IPS DF 6.9 (cell line): ENCODE measurements around the gene TTC22.

ENCODE experiments used
- DNase-seq: peaks from one replicate; pipeline ENCODE4 v3.0.0-alpha.2; 2013; ENCODE audit warnings: low read depth, low spot score
- H3K27ac ChIP-seq: one replicate; pipeline ENCODE4 v1.5.1; 2013; ENCODE audit warnings: low read length, control low read depth
- H3K27me3 ChIP-seq: 2 replicates; pipeline ENCODE4 v1.6.1; 2013; ENCODE audit warnings: mild to moderate bottlenecking, low read length; ENCODE audit not compliant: control insufficient read depth, insufficient read depth
- H3K36me3 ChIP-seq: 2 replicates; pipeline ENCODE4 v1.6.1; 2013; ENCODE audit warnings: low read length; ENCODE audit not compliant: control insufficient read depth, insufficient read depth
- H3K4me1 ChIP-seq: 2 replicates; pipeline ENCODE4 v1.6.1; 2013; ENCODE audit warnings: low read length; ENCODE audit not compliant: control insufficient read depth, insufficient read depth
- H3K4me3 ChIP-seq: 2 replicates; pipeline ENCODE4 v1.5.1; 2013; ENCODE audit warnings: mild to moderate bottlenecking, low read length
- H3K9me3 ChIP-seq: 2 replicates; pipeline ENCODE4 v1.6.1; 2013; ENCODE audit warnings: low read length, inconsistent platforms; ENCODE audit not compliant: control insufficient read depth, insufficient read depth
- WGBS: extraction: QIAGEN DNeasy Blood & Tissue Kit; methylation state at CpG from one replicate; pipeline ENCODE4 v1.1.7; 2013; ENCODE audit warnings: mixed read lengths, missing lambda C conversion rate; ENCODE audit not compliant: insufficient read length, insufficient coverage; 5-methylcytosine and 5-hydroxymethylcytosine counted together

TTC22 gene

DNA sequence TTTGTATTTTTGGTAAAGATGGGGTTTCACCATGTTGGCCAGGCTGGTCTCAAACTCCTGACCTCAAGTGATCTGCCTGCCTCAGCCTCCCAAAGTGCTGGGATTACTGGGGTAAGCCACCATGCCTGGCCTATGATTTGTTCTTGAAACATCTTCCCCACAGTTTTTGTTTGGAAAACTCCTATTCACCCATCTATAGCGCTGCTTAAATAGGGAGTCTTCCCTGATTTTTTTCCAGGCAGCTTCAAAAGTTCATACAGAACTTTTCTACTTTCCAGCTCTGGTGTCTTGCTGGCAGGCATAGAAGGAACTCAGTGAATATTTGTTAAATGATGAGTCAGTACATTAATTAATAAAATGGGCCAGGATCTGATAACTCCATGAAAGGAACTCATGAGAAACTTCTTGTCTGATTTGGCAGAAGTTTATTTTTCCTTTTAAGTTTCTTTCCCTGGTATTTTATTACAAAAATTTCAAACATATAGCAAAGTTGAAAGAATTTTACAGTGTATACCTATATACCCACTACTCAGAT lies 33.0 kb upstream of the TTC22 start:
- H3K4me1 ChIP-seq = peaks cover 2% of the 10 kb centered on the region; the same call in 1 of the 2 replicates
- no peaks in the 10 kb centered on the region for H3K36me3 ChIP-seq
- H3K4me3 ChIP-seq = no peak overlapping the region
- no peak overlapping the region for H3K27ac ChIP-seq
- no CpG with 5 or more reads among the region's 1 CpG for WGBS
- DNase-seq = no peak
- H3K27me3 ChIP-seq = no peaks in the 10 kb centered on the region
- no peaks in the 10 kb centered on the region for H3K9me3 ChIP-seq

DNA sequence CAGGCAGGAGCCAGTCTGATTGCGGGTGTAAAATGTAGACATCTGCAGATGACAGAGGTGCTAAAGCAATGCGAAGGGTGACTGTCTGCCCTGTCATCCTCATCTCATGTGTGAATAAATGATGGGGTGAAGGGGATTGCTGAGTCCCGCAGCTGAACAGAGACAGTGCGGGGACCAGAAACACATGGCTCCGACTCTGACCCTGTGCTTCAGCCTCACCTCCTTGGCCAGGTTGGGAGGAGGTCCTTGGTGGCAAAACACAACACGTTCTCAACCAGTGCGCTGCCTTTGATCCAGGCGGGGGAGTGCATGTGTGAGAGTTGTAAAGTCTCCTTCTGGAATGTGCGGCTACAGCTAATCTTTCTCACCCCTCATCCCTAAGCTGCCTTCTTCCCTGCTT lies 32.0 kb upstream of the TTC22 start:
- H3K9me3 ChIP-seq = no peaks in the 10 kb centered on the region
- H3K27me3 ChIP-seq = no peaks in the 10 kb centered on the region
- peaks cover 2% of the 10 kb centered on the region; the same call in 1 of the 2 replicates for H3K4me1 ChIP-seq
- no CpG with 5 or more reads among the region's 9 CpGs for WGBS
- H3K4me3 ChIP-seq = no peak overlapping the region
- DNase-seq = no peak
- H3K36me3 ChIP-seq = no peaks in the 10 kb centered on the region
- no peak overlapping the region for H3K27ac ChIP-seq

DNA sequence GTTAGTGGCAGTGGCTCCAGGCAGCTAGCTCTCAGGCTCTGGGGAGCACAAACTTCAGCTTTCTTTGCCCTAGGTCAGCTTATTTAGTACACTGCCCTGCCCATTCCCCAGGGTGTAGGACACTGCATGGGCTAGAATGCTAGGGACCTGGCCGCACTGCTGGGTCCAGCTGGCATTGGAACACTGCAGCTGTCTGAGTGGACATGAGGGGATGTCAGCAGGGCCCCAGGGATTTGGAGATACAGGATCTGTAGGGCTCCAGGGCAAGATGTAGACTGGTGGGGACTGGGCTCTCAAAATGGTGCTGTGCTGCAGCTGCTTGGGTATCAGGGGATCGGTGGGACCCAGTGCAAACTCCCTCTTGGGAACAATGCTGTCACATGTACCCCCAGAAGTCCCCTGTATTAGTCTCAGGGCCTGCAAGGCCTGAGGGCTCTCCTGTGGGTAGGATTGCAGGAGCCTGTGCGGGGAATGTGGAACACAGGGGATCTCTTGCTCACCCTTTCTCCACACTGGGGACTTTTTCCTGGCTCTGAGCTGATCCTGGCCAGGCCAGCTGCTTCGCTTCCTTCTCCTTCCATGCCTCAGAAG lies 25.2 kb upstream of the TTC22 start:
- Histone ChIP-seq H3K27me3 (no peaks in the 10 kb centered on the region), H3K36me3 (no peaks in the 10 kb centered on the region), H3K4me1 (no peaks in the 10 kb centered on the region), H3K27ac (no peak overlapping the region), H3K9me3 (no peaks in the 10 kb centered on the region), H3K4me3 (no peak overlapping the region)
- WGBS = no CpG with 5 or more reads among the region's 4 CpGs
- no peak for DNase-seq

DNA sequence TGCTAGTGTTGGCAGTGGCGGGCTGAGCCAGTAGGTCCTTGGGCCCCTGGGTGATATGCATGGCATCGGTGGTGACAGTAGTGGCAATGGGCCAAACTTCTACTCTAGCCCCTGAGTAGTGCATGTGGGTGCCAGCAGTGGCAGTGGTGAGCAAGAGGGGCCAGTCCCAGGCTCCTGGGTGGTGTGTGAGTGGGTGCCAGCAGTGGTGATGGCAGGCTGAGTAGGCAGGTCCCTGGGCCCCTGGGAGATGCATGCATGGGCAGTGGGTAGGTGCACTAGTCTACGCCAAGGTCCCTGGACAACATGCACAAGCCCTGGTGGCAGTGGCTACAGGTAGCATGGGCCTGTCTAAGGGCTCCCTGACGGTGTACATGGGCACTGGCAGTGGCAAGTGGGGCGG lies 24.6 kb upstream of the TTC22 start:
- no peak overlapping the region for H3K27ac ChIP-seq
- no peaks in the 10 kb centered on the region for H3K36me3 ChIP-seq
- no peak overlapping the region; the same call in 1 of the 2 replicates for H3K4me3 ChIP-seq
- no peaks in the 10 kb centered on the region for H3K4me1 ChIP-seq
- H3K27me3 ChIP-seq = no peaks in the 10 kb centered on the region
- no peaks in the 10 kb centered on the region for H3K9me3 ChIP-seq
- WGBS = no CpG with 5 or more reads among the region's 5 CpGs
- DNase-seq = no peak

DNA sequence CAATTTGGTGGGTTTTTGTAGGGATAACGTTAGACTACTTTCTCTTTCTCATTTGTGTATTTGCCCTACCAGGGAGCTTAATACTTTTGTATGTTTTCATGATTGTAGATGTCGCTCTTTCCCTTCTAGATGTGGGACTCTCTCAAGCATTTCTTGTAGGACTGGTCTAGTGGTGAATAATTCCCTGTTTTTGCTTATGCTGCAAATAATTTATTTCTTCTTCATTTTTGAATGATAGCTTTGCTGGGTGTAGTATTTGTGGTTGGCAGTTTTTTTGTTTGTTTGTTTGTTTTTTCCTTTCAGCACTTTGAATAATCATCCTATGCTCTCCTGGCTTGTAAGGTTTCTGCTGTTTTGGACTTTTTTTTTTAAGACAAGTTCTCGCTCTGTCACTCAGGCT lies 22.5 kb upstream of the TTC22 start:
- no CpG with 5 or more reads among the region's 3 CpGs for WGBS
- DNase-seq = no peak
- no peaks in the 10 kb centered on the region for H3K4me1 ChIP-seq
- H3K27ac ChIP-seq = no peak overlapping the region
- H3K9me3 ChIP-seq = no peaks in the 10 kb centered on the region
- no peak overlapping the region for H3K4me3 ChIP-seq
- H3K27me3 ChIP-seq = no peaks in the 10 kb centered on the region
- H3K36me3 ChIP-seq = no peaks in the 10 kb centered on the region

DNA sequence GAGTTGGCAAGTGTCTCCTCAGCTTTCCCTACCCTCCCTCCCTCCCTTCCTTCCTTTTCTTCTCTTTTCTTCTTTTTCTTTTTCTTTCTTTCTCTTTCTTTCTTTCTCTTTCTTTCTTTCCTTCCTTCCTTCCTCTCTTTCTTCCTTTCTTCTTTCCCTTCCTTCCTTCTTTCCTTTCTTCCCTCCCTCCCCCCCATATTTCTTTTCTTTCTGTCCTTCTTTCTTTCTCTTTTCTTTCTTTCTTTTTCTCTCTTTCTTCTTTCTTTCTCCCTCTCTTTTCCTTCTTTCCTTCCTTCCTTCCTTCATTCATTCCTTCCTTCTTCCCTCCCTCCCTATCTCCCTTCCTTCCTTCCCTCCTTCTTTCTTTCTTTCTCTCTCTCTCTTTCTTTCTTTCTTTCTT lies 18.6 kb upstream of the TTC22 start:
- Histone ChIP-seq H3K4me1 (no peaks in the 10 kb centered on the region), H3K4me3 (no peak overlapping the region), H3K27ac (no peak overlapping the region), H3K9me3 (no peaks in the 10 kb centered on the region), H3K27me3 (no peaks in the 10 kb centered on the region), H3K36me3 (no peaks in the 10 kb centered on the region)
- no peak for DNase-seq

DNA sequence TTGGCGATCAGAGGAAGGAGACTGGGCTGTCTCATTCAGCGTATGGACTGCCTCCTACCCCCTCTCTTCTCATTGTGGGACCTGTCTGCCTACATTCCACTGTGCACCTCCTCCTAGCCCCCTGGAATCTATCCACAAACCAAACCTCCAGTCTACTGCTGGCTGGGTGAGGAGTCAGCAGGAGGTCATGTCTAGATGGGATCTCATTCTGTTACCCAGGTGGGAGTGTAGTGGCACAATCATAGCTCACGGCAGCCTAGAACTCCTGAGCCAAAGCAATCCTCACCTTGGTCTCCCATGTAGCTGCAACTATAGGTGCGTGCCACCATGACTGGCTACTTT lies 18.0 kb upstream of the TTC22 start:
- Histone ChIP-seq H3K9me3 (no peaks in the 10 kb centered on the region), H3K27me3 (no peaks in the 10 kb centered on the region), H3K36me3 (no peaks in the 10 kb centered on the region), H3K4me3 (no peak overlapping the region), H3K27ac (no peak overlapping the region), H3K4me1 (0 out of 2 replicates have a peak, but pooled peaks cover 3% of the 10 kb centered on the region)
- DNase-seq = no peak
- no CpG with 5 or more reads among the region's 4 CpGs for WGBS

DNA sequence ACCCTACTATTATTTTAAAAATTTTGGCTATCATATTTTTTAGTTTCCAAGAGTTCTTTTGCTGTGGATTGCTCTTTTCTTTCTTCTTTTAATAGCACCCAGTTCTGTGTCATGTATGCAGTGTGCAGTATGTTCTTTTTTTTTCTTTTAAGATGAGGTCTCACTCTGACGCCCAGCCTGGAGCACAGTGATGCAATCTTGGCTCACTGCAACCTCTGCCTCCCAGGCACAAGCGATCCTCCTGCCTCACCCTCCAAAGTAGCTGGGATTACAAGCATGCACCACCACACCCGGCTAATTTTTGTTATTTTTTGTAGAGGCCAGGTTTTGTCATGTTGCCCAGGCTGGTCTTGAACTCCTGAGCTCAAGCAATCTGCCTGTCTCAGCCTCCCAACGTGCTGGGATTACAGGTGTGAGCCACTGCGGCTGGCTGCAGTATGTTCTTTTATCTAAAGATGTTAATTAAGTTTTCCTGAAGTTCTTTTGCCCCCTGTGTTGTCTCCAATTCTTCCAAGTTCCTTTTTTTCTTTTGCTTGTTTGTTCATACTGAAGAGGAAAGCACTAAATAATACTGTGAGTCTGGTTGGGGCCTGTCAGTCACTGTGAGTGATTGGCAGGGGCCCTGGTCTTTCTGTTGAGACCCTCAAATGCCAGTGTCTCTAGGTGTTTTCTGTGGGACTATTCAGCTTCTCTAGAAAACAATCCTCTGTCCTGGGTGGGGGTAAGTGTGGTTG lies 17.5 kb upstream of the TTC22 start:
- 0 out of 2 replicates have a peak, but pooled peaks cover 5% of the 10 kb centered on the region for H3K4me1 ChIP-seq
- no peak overlapping the region for H3K4me3 ChIP-seq
- H3K27ac ChIP-seq = no peak overlapping the region
- no peaks in the 10 kb centered on the region for H3K9me3 ChIP-seq
- H3K27me3 ChIP-seq = no peaks in the 10 kb centered on the region
- DNase-seq = no peak
- no CpG with 5 or more reads among the region's 5 CpGs for WGBS
- no peaks in the 10 kb centered on the region for H3K36me3 ChIP-seq

DNA sequence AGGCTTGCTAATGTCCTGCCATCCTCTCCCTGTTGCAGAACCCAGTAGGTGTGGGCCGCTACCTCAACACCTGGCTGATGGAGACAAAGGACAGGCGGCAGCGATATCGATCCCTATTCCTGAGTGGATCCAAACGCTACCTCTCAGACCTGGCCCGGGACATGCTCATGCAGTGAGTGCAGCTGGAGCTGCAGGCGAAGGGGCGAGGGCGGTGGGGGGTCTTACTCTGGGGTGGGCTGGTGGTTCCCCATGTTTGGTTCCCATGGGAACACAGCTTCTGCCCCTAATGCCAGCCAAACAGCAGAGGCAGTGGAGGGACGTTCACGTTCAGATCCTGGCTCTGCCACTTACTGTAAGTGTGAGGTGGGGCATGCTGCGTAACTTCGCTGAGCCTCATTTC lies 15.8 kb upstream of the TTC22 start:
- DNase-seq = no peak
- Histone ChIP-seq H3K27me3 (no peaks in the 10 kb centered on the region), H3K36me3 (no peaks in the 10 kb centered on the region), H3K4me1 (peaks cover 8% of the 10 kb centered on the region; the same call in 1 of the 2 replicates), H3K27ac (no peak overlapping the region), H3K4me3 (no peak overlapping the region), H3K9me3 (no peaks in the 10 kb centered on the region)
- no CpG with 5 or more reads among the region's 13 CpGs for WGBS

DNA sequence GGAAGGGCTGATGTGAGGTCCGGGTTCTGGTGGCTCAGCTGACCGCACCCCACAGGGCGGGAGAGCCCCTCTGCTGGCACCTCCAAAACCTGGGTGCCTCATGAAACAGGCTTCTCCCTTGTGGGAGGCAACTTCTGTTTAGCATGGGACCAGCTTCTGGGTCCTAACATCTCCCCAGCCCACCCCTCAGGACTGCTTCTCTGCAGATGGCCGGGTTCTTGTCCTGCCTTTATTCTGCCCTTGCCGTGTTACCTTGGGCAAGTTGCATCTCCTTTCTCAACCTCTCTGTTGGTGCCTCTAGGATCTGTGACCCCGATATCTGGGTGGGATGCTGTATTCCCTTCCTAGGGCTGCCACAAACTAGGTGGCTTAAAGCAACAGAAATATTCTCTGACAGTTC lies 15.0 kb upstream of the TTC22 start:
- H3K4me3 ChIP-seq = no peak overlapping the region

More for the DNA sequence above, 15.0 kb upstream of the TTC22 start:
- no CpG with 5 or more reads among the region's 6 CpGs for WGBS
- Histone ChIP-seq H3K9me3 (no peaks in the 10 kb centered on the region), H3K27ac (no peak overlapping the region), H3K36me3 (no peaks in the 10 kb centered on the region), H3K27me3 (no peaks in the 10 kb centered on the region), H3K4me1 (peaks cover 8% of the 10 kb centered on the region; the same call in 1 of the 2 replicates)
- DNase-seq = no peak
